SU-DHL-6 (cell line): ENCODE data around the gene MROH8.

ENCODE experiments used
- EZH2phosphoT487 ChIP-seq: fragments of 200-600 bp; sonication (generic), shearing (Covaris generic); conservative IDR thresholded peaks from 2 replicates; pipeline ENCODE4 v1.6.1; 2018; ENCODE audit warnings: mild to moderate bottlenecking, antibody characterized with exemption, low read length, moderate library complexity, mixed read lengths
- TF ChIP-seq, protein P1 (sequence below): fragments of 200-600 bp; sonication (generic); IDR thresholded peaks from one replicate; pipeline ENCODE4 v1.5.1; 2017; ENCODE audit warnings: antibody characterized with exemption, mild to moderate bottlenecking, low read length, moderate library complexity; ENCODE audit not compliant: insufficient read depth, poor library complexity, severe bottlenecking

DNA sequence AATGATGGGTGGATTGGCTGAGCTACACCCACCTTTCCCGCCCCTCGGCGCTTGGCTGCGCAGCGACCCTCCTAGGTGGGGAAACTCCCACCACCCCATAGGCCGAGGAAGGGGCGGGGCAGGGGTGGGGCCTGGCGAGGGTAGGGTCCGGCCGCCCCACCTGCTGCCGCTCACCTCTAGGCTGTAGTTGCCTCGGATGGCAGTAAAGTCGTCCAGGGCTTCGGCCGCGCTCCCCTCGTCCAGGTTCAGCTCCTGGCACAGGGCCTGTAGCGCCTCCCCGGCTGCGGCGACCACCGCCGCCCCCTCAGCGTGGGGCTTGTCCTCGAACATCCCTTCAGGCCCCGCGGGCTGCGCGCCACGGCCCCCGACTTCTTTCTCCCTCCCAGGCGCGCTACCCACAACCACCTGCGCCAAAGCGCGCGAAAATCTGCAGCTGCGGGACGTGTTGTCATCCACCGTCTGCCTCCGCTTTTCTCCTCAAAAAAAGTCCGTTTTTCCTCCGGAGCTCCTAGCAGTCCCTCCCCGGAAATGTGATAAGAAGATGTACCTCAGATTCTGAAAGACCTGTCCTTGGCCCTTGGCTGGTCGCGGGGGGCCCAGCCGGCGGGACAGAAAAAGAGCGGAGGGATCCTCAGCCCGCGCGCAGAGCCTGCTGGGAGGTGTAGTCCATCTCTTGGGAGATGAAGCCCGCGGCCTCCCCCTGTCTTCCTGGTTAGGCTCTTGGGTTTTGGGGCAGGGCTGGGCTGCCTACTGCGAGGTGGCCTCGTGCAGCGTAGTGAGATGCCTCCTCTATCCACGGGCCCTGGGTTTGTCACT is 83.5 kb downstream of the MROH8 start, which contains the start of gene RBL1:
- TF ChIP-seq, protein P1, sequence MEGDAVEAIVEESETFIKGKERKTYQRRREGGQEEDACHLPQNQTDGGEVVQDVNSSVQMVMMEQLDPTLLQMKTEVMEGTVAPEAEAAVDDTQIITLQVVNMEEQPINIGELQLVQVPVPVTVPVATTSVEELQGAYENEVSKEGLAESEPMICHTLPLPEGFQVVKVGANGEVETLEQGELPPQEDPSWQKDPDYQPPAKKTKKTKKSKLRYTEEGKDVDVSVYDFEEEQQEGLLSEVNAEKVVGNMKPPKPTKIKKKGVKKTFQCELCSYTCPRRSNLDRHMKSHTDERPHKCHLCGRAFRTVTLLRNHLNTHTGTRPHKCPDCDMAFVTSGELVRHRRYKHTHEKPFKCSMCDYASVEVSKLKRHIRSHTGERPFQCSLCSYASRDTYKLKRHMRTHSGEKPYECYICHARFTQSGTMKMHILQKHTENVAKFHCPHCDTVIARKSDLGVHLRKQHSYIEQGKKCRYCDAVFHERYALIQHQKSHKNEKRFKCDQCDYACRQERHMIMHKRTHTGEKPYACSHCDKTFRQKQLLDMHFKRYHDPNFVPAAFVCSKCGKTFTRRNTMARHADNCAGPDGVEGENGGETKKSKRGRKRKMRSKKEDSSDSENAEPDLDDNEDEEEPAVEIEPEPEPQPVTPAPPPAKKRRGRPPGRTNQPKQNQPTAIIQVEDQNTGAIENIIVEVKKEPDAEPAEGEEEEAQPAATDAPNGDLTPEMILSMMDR: no peak
- TF ChIP-seq EZH2phosphoT487: no peak
